HG03060 (cell line): ENCODE results near the gene LRRC75A.
"Not testable (repeated sequence)": the region's sequence is repeated elsewhere in the genome, so short reads cannot be mapped to it uniquely, and the experiment has no call there.

Experiments used
- ATAC-seq: cut with Tn5 transposase; IDR thresholded peaks from one replicate; pipeline ENCODE4 v1.9.1; 2021; ENCODE audit warnings: low read depth, moderate number of reproducible peaks; ENCODE audit not compliant: unreplicated experiment

The LRRC75A gene

DNA sequence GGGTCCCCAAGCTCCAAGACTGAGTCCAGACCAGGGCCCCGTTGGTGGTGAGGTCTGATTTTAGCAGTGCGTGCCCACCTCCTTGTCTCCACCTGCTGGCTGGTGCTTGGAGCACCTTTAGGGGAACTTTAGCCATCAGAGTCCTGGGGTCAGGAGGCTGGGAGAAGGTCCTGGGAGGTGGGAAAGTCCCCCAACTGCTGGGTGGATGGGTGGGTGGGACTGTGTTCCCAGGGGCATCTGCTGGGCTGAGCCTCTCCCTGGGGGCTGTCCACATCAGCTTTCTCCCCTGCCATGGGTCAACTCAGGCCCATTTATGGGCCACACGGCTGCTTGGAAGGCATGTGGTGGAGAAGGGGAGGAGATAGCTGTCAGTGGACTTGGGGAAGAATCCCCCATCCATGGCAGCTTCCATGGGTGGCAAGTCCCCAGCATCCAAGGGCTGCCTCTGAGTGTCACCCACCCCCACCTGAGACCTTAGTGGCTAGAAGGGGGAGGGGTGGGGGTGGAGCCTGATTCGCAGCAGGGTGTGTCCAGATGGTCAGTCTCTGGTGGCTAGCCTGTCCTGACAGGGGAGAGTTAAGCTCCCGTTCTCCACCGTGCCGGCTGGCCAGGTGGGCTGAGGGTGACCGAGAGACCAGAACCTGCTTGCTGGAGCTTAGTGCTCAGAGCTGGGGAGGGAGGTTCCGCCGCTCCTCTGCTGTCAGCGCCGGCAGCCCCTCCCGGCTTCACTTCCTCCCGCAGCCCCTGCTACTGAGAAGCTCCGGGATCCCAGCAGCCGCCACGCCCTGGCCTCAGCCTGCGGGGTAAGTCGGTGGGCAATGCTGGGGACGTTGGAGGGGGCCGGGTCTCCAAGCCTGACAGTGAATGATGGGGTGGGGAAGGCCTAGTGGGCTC is 76.7 kb downstream of the LRRC75A start, which contains the start of gene TRPV2:
Gene TRPV2, plus strand, starts transcription at position 541 of the 894 bp plus-strand sequence. CDS start 2,098 bp downstream, outside the sequence.
- no peak for ATAC-seq

DNA sequence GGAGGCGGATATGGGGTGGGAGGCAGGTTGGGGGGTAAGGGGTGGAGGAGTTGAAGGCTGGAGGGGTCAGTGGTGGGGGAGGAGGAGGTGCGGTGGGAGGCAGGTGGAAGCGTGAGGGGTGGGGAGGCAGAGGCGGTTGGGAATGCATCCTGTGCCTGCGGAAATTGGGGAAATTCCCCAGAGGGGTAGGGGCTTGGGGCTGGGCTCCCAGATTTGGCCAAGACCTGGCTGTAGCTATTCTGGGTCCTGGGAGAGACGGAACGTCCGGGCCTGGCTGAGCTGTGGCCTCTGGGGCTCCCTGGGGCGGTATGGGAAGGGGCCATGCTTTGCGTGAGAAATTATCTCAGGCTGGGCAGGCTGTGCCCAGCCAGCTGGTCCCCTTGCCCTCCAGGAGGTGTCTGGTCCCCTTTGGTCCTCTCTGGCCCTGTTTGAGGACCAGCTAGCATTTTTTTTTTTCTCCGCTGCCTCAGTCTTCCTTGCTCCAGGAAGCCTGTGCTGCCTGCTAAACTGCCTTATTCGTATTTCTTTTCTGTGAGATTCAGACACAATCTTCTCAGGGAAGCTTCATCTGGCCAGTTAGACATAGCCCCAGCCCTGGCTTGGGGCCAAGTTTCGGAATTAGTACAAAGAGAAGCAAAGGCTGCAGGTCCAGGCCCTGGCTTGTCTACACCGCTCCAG is 83.9 kb downstream of the LRRC75A start:
- ATAC-seq: peak; percentile 89

DNA sequence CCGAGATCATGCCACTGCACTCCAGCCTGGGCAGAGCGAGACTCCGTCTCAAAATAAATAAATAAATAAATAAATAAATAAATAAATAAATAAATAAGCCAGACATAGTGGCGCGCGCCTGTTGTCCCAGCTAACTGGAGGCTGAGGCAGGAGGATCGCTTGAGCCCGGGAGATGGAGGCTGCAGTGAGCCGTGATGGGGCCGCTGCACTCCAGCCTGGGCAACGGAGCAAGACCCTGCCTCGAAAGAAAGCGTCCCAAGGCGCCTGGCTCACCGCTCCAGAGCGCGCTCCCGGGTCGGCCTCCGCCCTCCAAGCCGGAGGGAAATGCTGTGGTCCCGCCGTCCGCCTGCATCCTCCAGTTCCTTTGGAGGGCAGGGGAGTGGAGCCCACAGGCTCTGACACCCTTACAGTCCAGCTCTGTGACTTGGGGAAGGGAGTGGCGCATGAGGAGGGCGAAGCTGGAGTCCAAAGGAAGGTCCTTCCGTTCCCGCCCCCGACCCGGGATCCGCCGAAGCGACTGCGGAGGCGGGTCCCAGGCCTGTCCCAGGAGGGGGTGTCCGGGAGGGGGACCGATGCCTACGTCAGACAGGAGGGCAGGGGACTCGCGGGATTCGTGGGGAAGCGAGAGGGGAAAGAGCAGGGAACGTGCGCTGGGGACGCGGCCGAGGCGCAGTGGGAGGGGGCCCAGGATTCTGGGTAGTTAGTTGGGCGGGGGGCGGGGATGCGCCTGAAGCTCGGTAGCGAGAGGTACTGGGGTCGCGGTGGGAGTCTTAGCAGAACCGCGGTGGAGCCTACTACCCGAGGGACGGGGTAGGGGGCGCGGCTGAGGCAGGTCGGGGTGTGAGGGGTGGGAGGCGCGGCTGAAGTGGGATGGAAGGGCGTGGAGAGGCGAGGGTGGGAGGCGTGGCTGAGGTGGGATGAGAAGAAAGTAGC is 85.0 kb downstream of the LRRC75A start:
- no peak for ATAC-seq

DNA sequence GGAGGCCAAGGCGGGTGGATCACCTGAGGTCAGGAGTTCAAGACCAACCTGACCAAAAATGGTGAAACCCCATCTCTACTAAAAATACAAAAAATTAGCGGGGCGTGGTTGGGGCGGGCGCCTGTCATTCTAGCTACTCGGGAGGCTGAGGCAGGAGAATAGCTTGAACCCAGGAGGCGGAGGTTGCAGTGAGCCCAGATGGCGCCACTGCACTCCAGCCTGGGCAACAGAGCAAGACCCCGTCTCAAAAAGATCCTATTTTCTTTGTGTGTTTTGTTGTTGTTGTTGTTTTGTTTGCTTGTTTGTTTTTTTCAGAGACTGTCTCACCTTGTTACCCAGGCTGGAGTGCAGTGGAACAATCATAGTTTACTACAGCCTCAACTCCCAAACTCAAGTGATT is 88.1 kb downstream of the LRRC75A start:
- not testable (repeated sequence) for ATAC-seq

DNA sequence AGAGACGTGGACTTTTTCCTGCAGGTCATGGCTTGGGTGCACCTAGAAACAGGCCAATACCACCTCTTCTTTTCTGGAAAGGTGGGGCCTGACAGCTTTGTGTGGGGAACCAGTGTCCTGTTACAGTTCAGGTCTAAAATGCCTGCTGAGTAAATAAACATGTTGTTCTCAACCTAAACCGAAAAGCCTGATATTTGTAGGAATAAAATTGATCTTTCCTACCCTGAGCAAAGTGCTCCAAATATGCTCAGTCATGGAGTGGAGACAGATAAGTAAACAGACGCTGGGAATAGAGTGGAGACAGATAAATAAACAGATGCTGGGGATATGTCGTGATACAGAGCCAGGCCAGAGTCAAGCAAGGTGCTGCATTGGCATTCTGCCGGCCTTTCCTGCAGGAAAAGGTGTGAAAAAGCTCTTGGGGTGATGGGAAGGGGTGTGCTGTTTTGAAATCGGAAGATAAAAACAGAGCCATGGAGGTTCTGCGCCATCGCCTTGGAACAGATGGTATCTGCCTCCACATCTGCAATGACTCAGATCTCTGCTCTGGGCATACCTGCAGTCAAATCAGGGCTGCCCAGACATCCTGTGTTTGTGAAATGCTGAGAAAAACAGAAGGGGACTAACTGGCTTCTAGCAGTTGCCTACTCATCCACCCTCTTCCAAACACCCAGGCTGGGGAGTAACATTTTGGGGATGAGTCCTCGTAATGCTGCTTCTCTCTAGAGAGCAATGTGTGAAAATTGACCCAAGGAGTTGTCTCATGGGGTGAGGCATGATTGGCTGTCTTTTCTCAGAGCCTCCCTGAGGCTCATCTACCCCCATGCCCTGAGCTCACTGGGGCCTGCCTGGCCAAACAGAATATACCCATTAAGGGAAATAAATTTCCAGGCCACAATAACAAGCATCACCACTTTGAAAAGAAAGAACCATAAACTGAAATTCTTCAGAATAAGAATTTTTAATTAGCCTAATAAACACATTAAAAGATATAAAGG is 93.4 kb downstream of the LRRC75A start:
- peak; percentile 57 for ATAC-seq

DNA sequence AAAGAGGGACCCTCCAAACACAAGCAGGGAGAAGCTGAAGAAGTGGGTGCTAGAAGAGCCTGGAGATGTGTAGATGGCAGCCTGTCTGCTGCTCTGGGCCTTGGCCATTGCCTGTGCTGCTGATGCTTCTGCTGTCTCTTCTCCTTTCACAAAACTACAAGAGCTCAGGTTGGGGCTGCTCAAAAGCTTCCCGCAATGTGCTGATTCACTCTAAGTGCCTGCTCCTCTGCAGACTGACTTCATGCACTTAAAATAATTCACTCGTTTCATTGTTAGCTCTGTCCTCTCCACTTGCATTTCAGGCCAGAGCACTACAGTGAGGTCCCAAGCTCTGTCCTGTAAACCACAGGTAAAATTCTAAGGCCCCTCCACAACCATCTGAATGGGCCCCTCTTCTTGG is 95.3 kb downstream of the LRRC75A start:
- not testable (repeated sequence) for ATAC-seq

DNA sequence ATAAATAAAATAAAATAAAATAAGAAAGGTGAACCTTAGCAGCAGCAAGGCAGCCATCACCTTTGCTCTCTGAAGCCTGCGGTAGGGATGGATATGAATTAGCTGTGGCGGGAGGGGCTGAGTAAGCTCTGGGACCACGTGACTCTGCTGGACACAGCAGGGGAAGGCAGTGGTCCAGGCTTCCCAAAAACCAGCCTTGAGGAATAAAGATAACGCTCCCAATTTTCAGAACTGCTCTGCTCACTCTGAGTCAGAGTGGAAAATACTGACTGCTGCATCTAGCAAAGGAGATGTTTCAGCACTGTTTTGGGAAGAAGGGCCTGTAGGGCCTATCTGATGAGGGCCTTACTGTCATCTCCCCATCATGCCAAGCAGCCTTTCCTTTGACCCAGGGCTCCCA is 96.1 kb downstream of the LRRC75A start:
- not testable (repeated sequence) for ATAC-seq

DNA sequence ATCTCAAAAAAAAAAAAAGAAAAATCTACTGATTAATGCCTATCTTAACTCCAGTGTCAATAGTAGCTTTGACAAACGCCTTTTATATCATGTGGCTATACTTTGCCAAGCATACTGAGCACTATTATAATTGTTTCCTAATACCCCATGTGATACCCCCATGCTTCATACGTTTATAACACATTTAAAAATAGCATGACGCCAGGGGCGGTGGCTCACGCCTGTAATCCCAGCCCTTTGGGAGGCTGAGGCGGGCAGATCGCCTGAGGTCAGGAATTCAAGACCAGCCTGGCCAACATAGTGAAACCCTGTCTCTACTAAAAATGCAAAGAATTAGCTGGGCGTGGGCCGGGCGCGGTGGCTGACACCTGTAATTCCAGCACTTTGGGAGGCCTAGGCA is 99.5 kb downstream of the LRRC75A start:
- ATAC-seq: not testable (repeated sequence)
